GM19035 (cell line): ENCODE results near the gene CFAP251.

ENCODE experiments used
- ATAC-seq: cut with Tn5 transposase; IDR thresholded peaks from one replicate; pipeline ENCODE4 v1.9.1; 2021; ENCODE audit not compliant: unreplicated experiment

CFAP251 gene

DNA sequence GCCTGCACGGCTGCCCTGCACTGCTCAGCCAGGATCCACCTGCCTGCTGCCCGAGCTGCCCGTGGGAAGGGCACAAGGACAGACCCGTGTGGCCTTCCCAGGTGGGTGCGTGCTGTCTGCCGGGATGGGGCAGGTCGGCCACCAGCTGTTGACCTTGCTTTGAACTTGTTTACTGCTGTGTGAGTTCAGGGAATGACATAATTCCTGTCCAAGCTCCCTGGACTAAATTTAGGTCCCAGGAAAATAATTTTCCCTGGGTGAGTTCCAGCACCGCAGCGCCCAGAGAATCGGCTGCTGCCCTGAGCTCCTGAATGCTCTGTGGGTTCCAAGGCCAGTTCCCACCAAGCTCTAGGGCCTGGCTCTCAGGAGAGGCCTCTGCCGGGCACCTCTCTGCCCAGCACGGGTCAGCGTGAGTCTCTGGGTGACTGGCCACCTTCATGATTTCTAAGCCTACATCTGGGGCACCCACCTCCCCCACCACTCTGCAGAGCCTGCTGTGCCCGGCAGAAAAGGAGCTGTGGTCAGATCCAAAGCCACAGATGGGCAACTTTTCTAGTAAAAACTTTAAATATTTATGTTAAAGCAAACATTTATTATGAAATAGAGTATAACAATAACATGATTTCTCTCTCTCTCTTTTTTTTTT, 133.0 kb downstream of the CFAP251 start:
- no peak for ATAC-seq

DNA sequence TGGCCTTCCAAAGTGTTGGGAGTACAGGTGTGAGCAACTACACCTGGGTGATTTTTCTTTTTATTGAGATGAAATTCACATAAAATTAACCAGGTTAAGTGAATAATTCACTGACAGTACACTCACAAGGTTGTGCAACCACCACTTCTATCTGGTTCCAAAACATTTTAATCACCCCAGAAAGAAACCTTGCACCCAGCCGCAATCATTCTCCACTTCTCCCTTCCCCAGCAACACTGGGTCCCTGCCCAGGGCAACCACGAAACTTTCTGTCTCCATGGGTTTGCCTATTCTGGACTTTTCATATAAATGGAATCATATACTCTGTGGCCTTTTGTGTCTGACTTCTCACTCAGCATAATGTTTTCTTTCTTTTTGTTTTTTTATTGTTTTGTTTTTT, 133.9 kb downstream of the CFAP251 start:
- ATAC-seq: no peak
